Caco-2 (cell line): ENCODE results near the gene MRPL12. TPM values are rescaled to one million over a fixed set of nuclear protein-coding genes. Genes with fewer than 3 reads are reported as not detected.

Experiments
- BruUV-seq: library from RNA; stranded (reverse); fragments of 400-500 nt; replicated peaks from 2 replicates; lab custom pipeline; 2021; lab: Mats Ljungman, UMichigan
- CTCF ChIA-PET: fragments of 300-600 bp; sonication (Branson Sonifier 250); formaldehyde crosslinking; loops from one replicate; lab custom pipeline; 2022; ENCODE audit warnings: antibody characterized with exemption; lab: Charles Lee
- POLR2A ChIA-PET: fragments of 300-600 bp; sonication (Branson Sonifier 250); formaldehyde crosslinking; loops from one replicate; lab custom pipeline; 2022; ENCODE audit warnings: antibody characterized with exemption; lab: Charles Lee
- DNase-seq, 2 experiments: peaks; one replicate each; pipeline versions ENCODE4 v3.0.0 to v3.0.0-alpha.2; 2020 to 2022
- H3K27me3 ChIP-seq: replicated peaks from 2 replicates; pipeline ENCODE4 v1.6.0; 2011; ENCODE audit warnings: low read length; ENCODE audit not compliant: control insufficient read depth, insufficient read depth
- H3K36me3 ChIP-seq: 2 replicates; pipeline ENCODE4 v1.5.1; 2011; ENCODE audit warnings: low read length; ENCODE audit not compliant: control insufficient read depth, insufficient read depth
- H3K4me1 ChIP-seq: fragments of 250-450 bp; sonication (Bioruptor Pico); 2 replicates; pipeline ENCODE4 v1.5.1; 2020; ENCODE audit warnings: mild to moderate bottlenecking
- H3K4me3 ChIP-seq: 2 replicates; pipeline ENCODE4 v1.5.1; 2011; ENCODE audit warnings: low read depth, mild to moderate bottlenecking, control low read depth, low read length
- H3K9me3 ChIP-seq: fragments of 250-450 bp; sonication (Bioruptor Pico); 2 replicates; pipeline ENCODE4 v1.5.1; 2020; ENCODE audit warnings: mild to moderate bottlenecking, moderate library complexity
- H3K27ac Mint-ChIP-seq: one replicate; pipeline ENCODE4 v1.8.0; 2022; ENCODE audit warnings: mixed read lengths; ENCODE audit not compliant: unreplicated experiment
- H3K27me3 Mint-ChIP-seq: one replicate; pipeline ENCODE4 v1.8.0; 2022; ENCODE audit warnings: mixed read lengths; ENCODE audit not compliant: insufficient read depth, unreplicated experiment
- H3K36me3 Mint-ChIP-seq: one replicate; pipeline ENCODE4 v1.8.0; 2022; ENCODE audit warnings: mild to moderate bottlenecking, mixed read lengths; ENCODE audit not compliant: insufficient read depth, unreplicated experiment
- H3K4me1 Mint-ChIP-seq: one replicate; pipeline ENCODE4 v1.8.0; 2022; ENCODE audit warnings: low read depth, mixed read lengths; ENCODE audit not compliant: unreplicated experiment
- H3K4me3 Mint-ChIP-seq: one replicate; pipeline ENCODE4 v1.8.0; 2022; ENCODE audit warnings: mild to moderate bottlenecking, moderate library complexity, mixed read lengths; ENCODE audit not compliant: unreplicated experiment
- H3K9me3 Mint-ChIP-seq: one replicate; pipeline ENCODE4 v1.8.0; 2022; ENCODE audit warnings: mixed read lengths; ENCODE audit not compliant: unreplicated experiment
- CTCF ChIP-seq, 2 experiments: fragments of 200-600 bp in 1 of 2; IDR thresholded peaks; 1 replicate in 1 of 2; 2 replicates in 1 of 2; pipeline versions ENCODE4 v1.5.1 to v1.8.0; 2011 to 2022; ENCODE audit warnings: antibody characterized with exemption in 1 of 2, control low read depth in 1 of 2, inconsistent platforms in 1 of 2, low read depth in 1 of 2, low read length in 1 of 2, mild to moderate bottlenecking in 1 of 2, moderate library complexity in 1 of 2; ENCODE audit not compliant: insufficient read depth in 1 of 2, severe bottlenecking in 1 of 2, unreplicated experiment in 1 of 2
- intact Hi-C: fragments of 100-400 bp; cut with micrococcal nuclease; formaldehyde crosslinking; loops from one replicate; pipeline ENCODE4 v1.10.0; 2022; ENCODE audit not compliant: unreplicated experiment
- total RNA-seq: library from RNA; stranded (reverse); gene quantifications from 2 replicates; pipeline ENCODE4 v1.2.3, GENCODE V29; 2022

Gene MRPL12
- total RNA-seq, 1 experiment from 2014 or later: 164 TPM

GRCh38 chr17:81660441-81660840 lies 42.7 kb upstream of the MRPL12 start:
- no peak for DNase-seq
- intact Hi-C loops: no loop called here
- Histone ChIP-seq H3K36me3 (no peaks in the 10 kb centered on the region), H3K4me1 (peaks cover 18% of the 10 kb centered on the region), H3K27me3 (no peaks in the 10 kb centered on the region), H3K9me3 (no peaks in the 10 kb centered on the region), H3K4me3 (no peak overlapping the region)
- H3K27me3 Mint-ChIP-seq: no peaks in the 10 kb centered on the region
- POLR2A ChIA-PET: no interaction called here
- no peaks in the 10 kb centered on the region for H3K4me1 Mint-ChIP-seq
- H3K36me3 Mint-ChIP-seq: peaks cover 2% of the 10 kb centered on the region
- no TSS peak for BruUV-seq
- H3K4me3 Mint-ChIP-seq: no peak overlapping the region
- TF ChIP-seq CTCF (IDR thresholded peaks at IDR 0.05; ENCODE audit: insufficient read depth in 1 of 2, low read depth in 1 of 2, low read length in 1 of 2, severe bottlenecking in 1 of 2, unreplicated experiment in 1 of 2): no peak
- no peak overlapping the region for H3K27ac Mint-ChIP-seq
- CTCF ChIA-PET: no interaction called here
- H3K9me3 Mint-ChIP-seq: no peaks in the 10 kb centered on the region

GRCh38 chr17:81662002-81662401 lies 41.2 kb upstream of the MRPL12 start:
- no peak overlapping the region for H3K4me3 Mint-ChIP-seq
- BruUV-seq: no TSS peak
- intact Hi-C loops: no loop called here
- ChIA-PET POLR2A (interaction anchor here (0.6 to 1.0 kb wide), 2 partner anchors 11 to 21 kb away, joined by 3 to 7 read pairs; partner anchors contain the start of genes ARL16 and HGS), CTCF (no interaction called here)
- no peak for DNase-seq
- H3K36me3 Mint-ChIP-seq: peaks cover 15% of the 10 kb centered on the region
- H3K9me3 Mint-ChIP-seq: no peaks in the 10 kb centered on the region
- Histone ChIP-seq H3K4me3 (no peak overlapping the region), H3K36me3 (no peaks in the 10 kb centered on the region), H3K9me3 (no peaks in the 10 kb centered on the region), H3K27me3 (no peaks in the 10 kb centered on the region), H3K4me1 (peaks cover 21% of the 10 kb centered on the region)
- no peak overlapping the region for H3K27ac Mint-ChIP-seq
- H3K27me3 Mint-ChIP-seq: no peaks in the 10 kb centered on the region
- no peak for TF ChIP-seq CTCF (IDR thresholded peaks at IDR 0.05; ENCODE audit: insufficient read depth in 1 of 2, low read depth in 1 of 2, low read length in 1 of 2, severe bottlenecking in 1 of 2, unreplicated experiment in 1 of 2)
- H3K4me1 Mint-ChIP-seq: peaks cover 10% of the 10 kb centered on the region

DNA sequence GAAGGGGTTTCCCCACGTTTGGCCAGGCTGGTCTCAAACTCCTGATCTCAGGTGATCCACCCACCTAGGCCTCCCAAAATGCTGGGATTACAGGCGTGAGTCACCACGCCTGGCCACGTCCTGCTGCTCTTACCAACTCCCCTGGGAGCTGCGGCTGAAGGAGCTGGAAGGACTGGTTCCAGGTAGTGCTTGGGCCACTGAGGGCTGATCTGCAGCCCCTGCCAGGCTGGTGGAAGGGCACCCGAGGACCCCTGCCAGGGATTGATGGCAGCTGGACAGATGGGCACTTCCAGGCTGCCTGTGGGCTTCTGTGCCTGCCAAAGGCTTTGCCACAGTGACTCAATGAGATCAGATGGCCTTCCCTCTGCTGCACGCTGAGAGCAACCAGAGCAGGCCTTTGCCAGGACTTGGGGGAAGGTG lies 39.1 kb upstream of the MRPL12 start:
- no peak for TF ChIP-seq CTCF (IDR thresholded peaks at IDR 0.05; ENCODE audit: insufficient read depth in 1 of 2, low read depth in 1 of 2, low read length in 1 of 2, severe bottlenecking in 1 of 2, unreplicated experiment in 1 of 2)
- Histone ChIP-seq H3K36me3 (0 out of 2 replicates have a peak, but pooled peaks cover 2% of the 10 kb centered on the region), H3K27me3 (no peaks in the 10 kb centered on the region), H3K4me1 (peaks cover 27% of the 10 kb centered on the region), H3K4me3 (no peak overlapping the region), H3K9me3 (no peaks in the 10 kb centered on the region)
- no peak overlapping the region for H3K27ac Mint-ChIP-seq
- CTCF ChIA-PET: no interaction called here
- POLR2A ChIA-PET: no interaction called here
- intact Hi-C loops: no loop called here
- peaks cover 32% of the 10 kb centered on the region for H3K36me3 Mint-ChIP-seq
- H3K4me1 Mint-ChIP-seq: peaks cover 24% of the 10 kb centered on the region
- DNase-seq: no peak
- no peak overlapping the region for H3K4me3 Mint-ChIP-seq
- H3K9me3 Mint-ChIP-seq: no peaks in the 10 kb centered on the region
- H3K27me3 Mint-ChIP-seq: no peaks in the 10 kb centered on the region
- BruUV-seq: no TSS peak
